Left colon (tissue), 2 donors: ENCODE measurements around the gene CCT8L2. TPM values are rescaled to one million over a fixed set of nuclear protein-coding genes. Genes with fewer than 3 reads are reported as not detected.
"Not testable (repeated sequence)": the region's sequence is repeated elsewhere in the genome, so short reads cannot be mapped to it uniquely, and the experiment has no call there.

ENCODE experiments used
- ATAC-seq: fragments of 200-7000 bp; cut with Tn5 transposase; one replicate; pipeline ENCODE4 v1.9.1; 2020; ENCODE audit warnings: mild to moderate bottlenecking, moderate library complexity
- DNase-seq, 2 donors: peaks; one replicate each; pipeline ENCODE4 v3.0.0-alpha.2; 2020
- intact Hi-C, 2 donors: fragments of 100-400 bp; cut with DNase I in 1 of 2; cut with micrococcal nuclease in 1 of 2; formaldehyde crosslinking; loops; one replicate each; pipeline versions ENCODE4 v1.11.2 to v1.14.0; 2022; cut with DNase I, micrococcal nuclease
- total RNA-seq, 2 donors: library from RNA; stranded (reverse); fragmentation: NEBNext Ultra II Directional; extraction: Animal tissue kit (Norgen Biotek cat#: 25700); gene quantifications; one replicate each; pipeline ENCODE4 v1.2.1, GENCODE V29; 2021
- donor health status: DM: no; HTN: no; CAD: no.
- donor health status: DM: yes; HTN: yes; CAD: no.

The CCT8L2 gene
- total RNA-seq, 2 donors from 2014 or later = not detected

DNA sequence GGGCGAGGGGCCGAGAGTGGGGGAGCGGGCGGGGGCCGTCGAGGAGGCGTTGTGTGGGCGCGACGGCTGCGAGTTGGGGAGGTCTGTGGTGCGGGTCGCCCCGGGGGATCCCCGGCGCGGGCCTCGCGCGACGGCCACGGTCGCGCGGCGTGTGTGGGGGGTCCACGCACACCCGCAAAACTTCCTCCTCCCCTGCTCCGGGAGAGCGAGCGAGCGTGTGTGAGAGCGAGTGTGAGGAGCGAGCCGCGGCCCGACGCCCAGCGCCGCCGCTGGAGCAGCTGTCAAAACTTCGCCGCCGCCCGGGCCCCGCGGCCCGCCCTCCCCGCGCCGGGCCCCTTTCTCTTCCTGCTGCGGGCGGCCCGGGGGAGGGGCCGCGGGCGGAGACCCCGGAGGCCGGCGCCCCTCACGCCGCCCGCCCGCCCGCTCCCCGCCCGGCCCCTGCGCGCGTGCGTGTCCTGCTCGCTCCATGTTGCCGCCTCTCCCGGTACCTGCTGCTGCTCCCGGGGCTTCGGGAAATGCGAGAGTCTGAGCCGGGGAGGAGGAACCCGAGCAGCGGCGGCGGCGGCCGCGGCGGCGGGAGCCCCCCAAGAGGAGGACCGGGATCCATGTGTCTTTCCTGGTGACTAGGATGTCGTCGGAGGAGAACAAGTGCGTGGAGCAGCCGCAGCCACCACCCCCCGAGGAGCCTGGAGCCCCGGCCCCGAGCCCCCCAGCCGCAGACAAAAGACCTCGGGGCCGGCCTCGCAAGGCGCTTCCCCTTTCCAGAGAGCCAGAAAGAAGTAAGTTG is 9.0 kb upstream of the CCT8L2 start:
- ATAC-seq (no peak), DNase-seq (peak in 1 of 2 donors; percentile 27)
- intact Hi-C loops = no loop called here

DNA sequence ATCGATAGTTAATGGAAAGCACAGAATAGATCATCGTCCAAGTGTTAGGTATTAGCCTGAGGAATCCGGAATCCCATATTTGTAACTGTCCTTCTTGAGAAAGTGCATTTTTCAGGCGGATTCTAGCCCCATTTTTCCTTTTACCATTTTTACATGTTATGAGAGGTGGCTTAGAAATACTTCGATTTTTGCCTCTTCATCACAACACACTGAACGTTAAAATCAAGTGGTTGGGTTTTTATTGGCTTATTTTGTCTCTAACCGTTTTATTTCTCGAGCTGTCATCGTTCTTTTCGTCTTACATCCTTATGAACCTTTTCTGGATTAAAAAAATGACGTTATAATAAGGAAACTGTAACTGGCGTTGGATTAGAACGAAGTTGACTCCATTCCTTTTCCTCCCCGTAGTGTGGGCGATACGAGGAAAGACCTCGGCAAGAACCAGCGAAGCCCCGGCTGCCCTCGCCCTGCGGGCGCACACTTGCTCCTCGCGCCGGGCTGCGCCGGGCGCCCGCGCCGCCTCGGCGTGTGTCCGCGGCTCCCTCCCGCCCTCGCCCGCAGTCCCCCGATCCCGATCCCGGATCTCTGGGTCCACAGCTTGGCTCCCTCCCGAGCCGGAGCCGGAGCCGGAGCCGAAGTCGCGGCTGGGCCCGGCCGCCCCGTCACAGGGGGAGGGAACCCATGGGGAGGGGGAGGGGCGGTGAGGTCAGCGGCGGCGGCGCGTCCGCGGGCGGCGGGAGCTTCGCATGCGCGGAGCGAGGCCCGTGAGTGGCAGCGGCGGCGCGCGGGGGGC is 8.2 kb upstream of the CCT8L2 start:
- intact Hi-C loops = not testable (repeated sequence)
- DNase-seq (peak; percentile 16 to 47), ATAC-seq (peak; percentile 39)

DNA sequence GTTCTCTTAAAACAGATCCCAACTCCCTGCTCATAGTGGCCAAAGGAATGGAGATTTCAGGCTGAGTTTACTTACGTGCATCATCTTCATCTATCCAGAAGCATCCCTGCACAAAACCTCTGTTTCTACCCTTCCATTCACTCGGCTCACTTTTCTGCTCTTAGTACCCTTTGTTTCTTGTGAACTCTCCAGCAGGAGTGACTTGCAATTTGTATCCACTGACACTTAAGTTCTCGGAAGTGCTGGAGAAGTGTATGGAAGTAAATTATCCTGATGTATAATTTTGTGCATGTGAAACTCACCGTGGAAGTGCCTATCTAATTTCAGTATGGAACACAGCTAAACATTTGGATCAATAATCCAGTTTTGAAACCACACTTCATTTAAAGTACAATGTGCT is 7.0 kb upstream of the CCT8L2 start:
- ATAC-seq, DNase-seq, intact Hi-C loops: not testable (repeated sequence)

DNA sequence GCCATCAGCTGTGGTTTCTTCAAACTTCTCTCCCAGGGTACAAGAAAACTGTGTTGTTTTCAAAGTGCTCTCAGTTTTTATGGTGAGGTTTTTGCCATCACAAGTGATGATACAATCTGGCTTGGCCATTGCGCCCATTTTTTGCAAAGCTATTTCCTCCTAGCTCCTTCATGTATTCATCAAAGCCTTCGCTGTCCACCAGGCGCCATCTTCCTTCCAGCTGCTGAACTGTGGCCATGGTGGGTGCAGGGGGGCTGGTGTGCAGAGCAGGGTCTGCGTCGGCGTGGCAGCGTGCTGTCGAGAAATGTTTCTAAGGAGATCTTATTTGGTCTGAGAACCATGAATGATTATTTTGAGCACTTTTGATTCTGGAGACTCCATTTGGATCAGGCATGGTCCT is 2.6 kb upstream of the CCT8L2 start:
- intact Hi-C loops, DNase-seq, ATAC-seq: not testable (repeated sequence)

DNA sequence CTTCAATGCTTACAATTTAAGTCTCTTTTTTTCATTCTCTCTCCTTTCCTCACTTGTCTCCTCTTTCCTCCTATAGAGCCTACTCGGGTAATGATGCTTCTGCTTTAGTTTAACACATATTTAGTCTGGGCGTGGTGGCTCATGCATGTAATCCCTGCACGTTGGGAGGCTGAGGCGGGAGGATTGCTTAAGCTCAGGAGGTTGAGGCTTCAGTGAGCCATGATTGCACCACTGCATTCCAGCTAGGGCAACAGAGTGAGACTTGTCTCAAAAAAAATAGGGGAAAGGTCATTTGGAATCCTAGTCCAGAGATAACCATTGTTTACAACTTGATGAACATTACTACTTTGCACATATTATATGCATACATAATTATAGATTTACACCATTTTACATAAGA is 1.4 kb upstream of the CCT8L2 start:
- intact Hi-C loops = no loop called here
- no peak for ATAC-seq
- DNase-seq = no peak

DNA sequence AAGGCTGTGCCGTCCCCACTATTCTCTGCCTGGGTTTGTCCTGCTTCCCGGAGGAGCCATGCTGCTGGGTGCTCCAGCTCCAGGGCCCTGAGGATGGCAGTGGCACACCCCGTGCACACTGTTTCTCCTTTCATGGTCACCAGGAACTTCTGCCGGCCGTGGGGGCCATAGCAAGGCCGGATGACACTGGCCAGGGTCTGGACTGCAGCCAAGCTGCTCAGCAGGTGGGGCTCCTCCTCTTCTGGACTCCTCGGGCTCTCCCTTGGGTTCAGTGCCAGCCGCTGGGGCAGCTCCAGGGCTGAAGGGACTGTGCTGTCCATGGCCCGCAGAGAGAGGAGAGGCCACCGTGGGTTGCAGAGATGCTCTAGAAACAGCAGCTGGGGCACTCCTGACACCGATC is 379 bp downstream of the CCT8L2 start:
- intact Hi-C loops, ATAC-seq, DNase-seq: not testable (repeated sequence)

DNA sequence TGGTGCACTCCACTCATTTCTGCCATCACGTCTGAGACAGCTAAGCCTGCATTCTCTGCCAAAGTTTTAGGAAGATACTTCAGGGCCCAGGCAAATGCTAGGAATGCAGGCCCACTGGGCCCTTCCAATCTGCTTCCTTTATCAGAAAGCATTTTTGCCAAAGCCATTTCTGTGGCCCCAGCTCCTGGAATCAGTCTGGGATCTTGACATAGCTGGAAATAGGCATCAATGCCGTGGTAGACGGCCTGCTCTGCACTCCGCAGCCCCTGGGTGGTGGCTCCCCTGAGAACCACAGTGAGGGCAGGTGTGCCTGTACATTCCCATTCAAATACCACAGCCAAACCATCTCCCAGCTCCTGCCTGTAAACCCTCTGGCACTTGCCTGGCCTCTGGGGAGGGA is 1.5 kb downstream of the CCT8L2 start:
- ATAC-seq, intact Hi-C loops, DNase-seq: not testable (repeated sequence)

DNA sequence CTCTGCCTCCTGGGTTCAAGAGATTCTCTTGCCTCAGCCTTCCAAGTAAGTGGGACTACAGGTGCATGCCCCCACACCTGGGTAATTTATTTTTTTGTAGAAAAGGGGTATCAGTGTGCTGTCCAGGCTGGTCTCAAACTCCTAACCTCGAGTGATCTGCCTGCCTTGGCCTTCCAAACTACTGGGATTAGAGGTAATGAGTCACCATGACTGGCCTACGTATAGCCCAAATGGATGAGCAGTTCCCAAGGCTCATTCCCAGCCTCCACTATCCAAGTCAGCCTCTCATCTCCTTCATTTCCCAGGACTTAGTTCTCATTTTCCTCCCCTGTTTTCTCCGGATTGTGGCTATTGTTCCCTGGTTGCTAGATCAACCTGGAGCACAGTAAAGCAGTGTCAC is 5.6 kb downstream of the CCT8L2 start:
- no peak for ATAC-seq
- DNase-seq = no peak
- intact Hi-C loops = no loop called here

DNA sequence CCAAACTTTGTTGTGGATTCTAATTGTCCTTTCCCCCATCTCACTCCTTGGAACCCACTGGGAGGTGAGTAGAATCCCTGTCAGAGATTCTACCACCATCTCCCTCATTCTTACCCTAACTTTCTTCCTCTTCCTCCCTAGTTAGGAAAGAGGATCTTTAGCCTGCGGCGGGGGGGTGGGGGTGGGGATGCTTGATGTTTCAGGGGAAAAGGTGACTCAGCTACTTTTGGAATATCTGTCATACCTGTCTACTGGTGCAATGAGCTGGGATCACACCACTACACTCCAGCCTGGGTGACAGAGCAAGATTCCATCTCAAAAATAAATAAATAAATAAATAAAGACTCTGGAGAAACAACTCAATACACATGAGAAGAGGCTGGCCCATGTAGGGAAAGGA is 6.4 kb downstream of the CCT8L2 start:
- DNase-seq (no peak), ATAC-seq (no peak)
- intact Hi-C loops = no loop called here

DNA sequence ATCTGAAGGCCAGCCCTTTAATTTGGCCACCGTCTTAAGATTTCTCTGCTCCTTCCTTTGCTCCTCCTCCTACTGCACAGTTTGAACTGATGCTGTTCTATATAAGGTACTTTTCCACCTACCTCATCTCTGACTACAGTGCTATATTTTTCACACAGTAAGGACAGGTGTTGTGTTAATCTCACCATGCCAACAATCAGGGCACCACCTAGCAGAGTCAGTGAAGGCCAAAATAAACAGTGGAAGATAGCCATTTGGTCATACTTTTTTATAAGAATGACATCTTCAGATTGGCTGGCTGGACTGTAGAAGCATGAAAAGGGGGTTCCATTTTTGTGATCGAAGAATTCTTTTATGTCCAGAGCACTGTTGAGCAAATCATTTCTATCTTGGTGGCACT is 11.7 kb downstream of the CCT8L2 start:
- intact Hi-C loops, DNase-seq, ATAC-seq: not testable (repeated sequence)

DNA sequence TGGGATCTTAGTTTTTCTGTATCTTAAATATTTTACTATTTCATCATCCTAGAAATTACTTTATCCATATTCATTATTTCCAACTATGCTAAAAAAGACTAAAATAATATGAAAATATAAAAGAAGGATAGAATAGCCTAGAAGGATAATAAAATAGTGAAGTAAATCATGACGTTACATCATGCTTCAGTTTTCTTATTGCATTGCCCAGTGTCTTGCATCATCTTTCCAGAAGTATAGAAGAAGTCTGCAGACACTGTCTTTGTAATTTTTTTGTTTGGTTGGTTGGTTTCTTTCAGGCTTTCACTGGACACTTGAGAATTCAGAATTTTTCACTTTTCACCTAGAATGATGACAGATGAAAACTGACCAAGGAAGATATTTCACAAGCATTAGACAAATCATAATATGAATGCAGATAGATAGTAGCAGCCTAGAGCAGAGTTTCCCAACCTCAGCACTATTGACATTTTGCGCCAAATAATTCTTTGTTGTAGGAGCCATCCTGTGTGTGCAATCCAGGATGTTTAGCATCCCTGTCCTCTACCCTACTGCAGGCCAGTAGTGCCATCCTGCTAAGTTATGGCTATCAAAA is 23.3 kb downstream of the CCT8L2 start:
- ATAC-seq, DNase-seq, intact Hi-C loops: not testable (repeated sequence)

DNA sequence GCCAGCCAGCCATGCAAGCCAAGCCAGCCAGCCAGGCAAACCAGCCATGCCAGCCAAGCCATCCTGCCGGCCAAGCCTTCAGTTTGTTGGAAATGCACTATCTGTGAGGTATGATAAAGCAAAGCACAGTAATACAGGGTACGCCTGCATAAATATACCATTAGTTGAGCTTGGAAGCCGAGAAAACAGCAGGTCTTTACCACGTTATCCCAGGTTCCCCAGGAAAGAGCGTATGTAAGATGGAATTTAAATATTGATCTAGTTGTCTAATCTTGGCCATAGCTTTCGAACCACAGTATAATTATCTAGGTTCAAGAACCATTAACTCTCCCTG is 24.2 kb downstream of the CCT8L2 start:
- intact Hi-C loops = no loop called here
- ATAC-seq (no peak), DNase-seq (no peak)

DNA sequence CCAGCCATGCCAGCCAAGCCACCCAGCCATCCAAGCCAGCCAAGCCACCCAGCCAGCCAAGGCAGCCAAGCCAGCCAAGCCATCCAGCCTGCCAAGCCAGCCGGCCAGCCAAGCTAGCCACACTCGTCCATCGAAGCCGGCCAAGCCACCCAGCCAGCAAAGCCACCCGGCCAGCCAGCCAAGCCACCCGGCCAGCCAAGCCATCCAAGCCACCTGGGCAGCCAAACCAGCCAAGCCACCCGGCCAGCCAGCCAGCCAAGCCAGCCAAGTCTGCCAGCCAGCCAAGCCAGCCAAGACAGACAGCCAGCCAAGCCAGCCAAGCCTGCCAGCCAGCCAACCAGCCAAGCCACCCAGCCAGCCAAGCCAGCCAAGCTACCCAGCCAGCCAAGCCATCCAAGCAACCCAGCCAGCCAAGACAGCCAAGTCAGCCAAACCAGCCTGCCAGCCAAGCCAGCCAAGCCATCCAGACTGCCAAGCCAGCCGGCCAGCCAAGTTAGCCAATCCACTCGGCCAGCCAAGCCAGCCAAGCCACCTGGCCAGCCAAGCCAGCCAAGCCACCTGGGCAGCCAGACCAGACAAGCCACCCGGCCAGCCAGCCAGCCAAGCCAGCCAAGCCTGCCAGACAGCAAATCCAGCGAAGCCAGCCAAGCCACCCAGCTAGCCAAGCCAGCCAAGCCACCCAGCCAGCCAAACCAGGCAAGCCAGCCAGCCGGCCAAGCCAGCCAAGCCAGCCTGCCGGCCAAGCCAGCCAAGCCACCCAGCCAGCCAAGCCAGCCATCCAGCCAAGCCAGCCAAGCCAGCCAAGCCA is 24.8 kb downstream of the CCT8L2 start:
- ATAC-seq, DNase-seq, intact Hi-C loops: not testable (repeated sequence)

DNA sequence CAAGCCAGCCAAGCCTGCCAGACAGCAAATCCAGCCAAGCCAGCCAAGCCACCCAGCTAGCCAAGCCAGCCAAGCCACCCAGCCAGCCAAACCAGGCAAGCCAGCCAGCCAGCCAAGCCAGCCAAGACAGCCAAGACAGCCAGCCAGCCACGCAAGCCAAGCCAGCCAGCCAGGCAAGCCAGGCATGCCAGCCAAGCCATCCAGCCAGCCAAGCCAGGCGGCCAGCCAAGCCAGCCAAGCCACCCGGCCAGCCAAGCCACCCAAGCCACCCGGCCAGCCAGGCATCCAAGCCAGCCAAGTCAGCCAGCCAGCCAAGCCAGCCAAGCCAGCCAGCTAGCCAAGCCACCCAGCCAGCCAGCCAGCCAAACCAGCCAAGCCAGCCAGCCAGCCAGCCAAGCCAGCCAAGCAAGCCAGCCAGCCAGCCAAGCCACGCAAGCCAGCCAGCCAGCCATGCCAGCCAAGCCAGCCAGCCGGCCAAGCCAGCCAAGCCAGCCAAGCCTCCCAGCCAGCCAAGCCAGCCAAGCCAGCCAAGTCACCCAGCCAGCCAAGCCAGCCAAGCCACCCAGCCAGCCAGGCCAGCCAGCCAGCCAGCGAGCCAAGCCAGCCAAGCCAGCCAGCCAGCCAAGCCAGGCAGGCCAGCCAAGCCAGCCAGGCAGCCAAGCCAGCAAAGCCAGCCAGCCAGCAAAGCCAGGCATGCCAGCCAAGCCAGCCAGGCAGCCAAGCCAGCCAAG is 26.0 kb downstream of the CCT8L2 start:
- ATAC-seq, intact Hi-C loops, DNase-seq: not testable (repeated sequence)

DNA sequence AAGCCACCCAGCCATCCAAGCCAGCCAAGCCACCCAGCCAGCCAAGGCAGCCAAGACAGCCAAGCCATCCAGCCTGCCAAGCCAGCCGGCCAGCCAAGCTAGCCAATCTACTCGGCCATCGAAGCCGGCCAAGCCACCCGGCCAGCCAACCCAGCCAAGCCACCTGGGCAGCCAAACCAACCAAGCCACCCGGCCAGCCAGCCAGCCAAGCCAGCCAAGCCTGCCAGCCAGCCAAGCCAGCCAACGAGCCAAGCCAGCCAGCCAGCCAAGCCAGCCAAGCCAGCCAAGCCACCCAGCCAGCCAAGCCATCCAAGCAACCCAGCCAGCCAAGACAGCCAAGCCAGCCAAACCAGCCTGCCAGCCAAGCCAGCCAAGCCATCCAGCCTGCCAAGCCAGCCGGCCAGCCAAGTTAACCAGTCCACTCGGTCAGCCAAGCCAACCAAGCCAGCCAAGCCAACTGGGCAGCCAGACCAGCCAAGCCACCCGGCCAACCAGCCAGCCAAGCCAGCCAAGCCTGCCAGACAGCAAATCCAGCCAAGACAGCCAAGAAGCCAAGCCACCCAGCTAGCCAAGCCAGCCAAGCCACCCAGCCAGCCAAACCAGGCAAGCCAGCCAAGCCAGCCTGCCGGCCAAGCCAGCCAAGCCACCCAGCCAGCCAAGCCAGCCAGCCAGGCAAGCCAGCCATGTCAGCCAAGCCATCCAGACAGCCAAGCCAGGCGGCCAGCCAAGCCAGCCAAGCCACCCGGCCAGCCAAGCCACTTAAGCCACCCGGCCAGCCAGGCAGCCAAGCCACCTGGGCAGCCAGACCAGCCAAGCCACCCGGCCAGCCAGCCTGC is 26.8 kb downstream of the CCT8L2 start:
- DNase-seq, ATAC-seq, intact Hi-C loops: not testable (repeated sequence)

DNA sequence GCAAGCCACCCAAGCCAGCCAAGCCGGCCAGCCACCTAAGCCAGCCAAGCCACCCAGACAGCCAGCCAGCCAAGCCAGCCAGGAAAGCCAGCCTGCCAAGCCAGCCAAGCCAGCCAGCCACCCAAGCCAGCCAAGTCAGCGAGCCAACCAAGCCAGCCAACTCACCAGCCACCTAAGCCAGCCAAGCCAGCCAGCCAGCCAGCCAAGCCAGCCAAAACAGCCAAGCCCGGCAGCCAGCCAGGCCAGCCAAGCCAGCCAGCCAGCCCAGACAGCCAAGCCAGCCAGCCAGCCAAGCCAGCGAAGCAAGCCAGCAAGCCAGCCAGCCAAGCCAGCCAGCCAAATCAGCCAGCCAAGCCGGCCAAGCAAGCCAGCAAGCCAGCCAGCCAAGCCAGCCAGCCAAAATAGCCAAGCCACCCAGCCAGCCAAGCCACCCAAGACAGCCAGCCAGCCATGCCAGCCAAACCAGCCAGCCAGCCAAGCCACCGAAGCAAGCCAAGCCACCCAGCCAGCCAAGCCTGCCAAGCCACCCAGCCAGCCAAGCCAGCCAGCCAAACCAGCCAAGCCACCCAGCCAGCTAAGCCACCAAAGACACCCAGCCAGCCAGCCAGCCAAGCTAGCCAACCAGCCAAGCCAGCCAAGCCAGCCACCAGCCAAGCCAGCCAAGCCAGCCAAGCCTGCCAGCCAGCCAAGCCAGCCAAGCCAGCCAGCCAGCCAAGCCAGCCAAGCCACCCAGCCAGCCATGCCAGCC is 27.6 kb downstream of the CCT8L2 start:
- intact Hi-C loops, ATAC-seq, DNase-seq: not testable (repeated sequence)
